Measurements from ENCODE around the gene USP7.
A peak's percentile ranks its signal among the peaks of the same experiment; 100 is the strongest.

The USP7 gene

GRCh38 chr16:8854298-8854948 is 109.3 kb downstream of the USP7 start:
- Histone ChIP-seq H3K14ac (ENCODE audit: low read length) (no peak overlapping the region), H3K27ac (replicated peaks; ENCODE audit: low read length) (no peak overlapping the region), H3K9me3 (replicated peaks in 1 of 2; ENCODE audit: control insufficient read depth in 2 of 2, insufficient read depth in 1 of 2, low read depth in 1 of 2, low read length in 2 of 2) (no peaks in the 10 kb centered on the region), H3K23ac (ENCODE audit: low read depth, low read length, poor library complexity) (no peak overlapping the region), H3K4me1 (ENCODE audit: control insufficient read depth in 2 of 2, insufficient read depth in 1 of 2, low read depth in 1 of 2, low read length in 2 of 2) (peaks cover 8 to 14% of the 10 kb centered on the region in 2 donors), H2BK5ac (ENCODE audit: low read length) (no peak overlapping the region), H3K79me1 (ENCODE audit: low read depth, low read length) (peaks cover 13% of the 10 kb centered on the region), H2BK120ac (ENCODE audit: low read depth, low read length) (no peak overlapping the region), H3K4ac (ENCODE audit: low read length) (no peak overlapping the region), H2BK15ac (ENCODE audit: low read length) (no peak overlapping the region), H3K9ac (ENCODE audit: low read depth, low read length, poor library complexity) (no peak overlapping the region), H3K4me2 (ENCODE audit: insufficient read depth, low read length, poor library complexity, severe bottlenecking) (no peak overlapping the region), H3K36me3 (replicated peaks in 1 of 2; ENCODE audit: control insufficient read depth in 2 of 2, insufficient read depth in 2 of 2, low read length in 2 of 2) (peaks cover 61 to 94% of the 10 kb centered on the region in 2 donors), H2BK12ac (ENCODE audit: low read length) (no peak overlapping the region), H2AK5ac (ENCODE audit: low read depth, low read length) (no peak overlapping the region), H2AFZ (ENCODE audit: low read length) (no peak overlapping the region), H3K18ac (ENCODE audit: low read length) (no peak overlapping the region), H3K27me3 (ENCODE audit: control insufficient read depth in 3 of 3, insufficient read depth in 3 of 3, low read depth in 1 of 3, low read length in 3 of 3) (peaks cover 0 to 2% (median 0%) of the 10 kb centered on the region in 3 experiments), H4K91ac (ENCODE audit: low read depth, low read length, poor library complexity) (no peak overlapping the region), H4K8ac (ENCODE audit: low read depth, low read length) (no peak overlapping the region), H3K4me3 (ENCODE audit: low read length in 2 of 2) (no peak overlapping the region)
- no peak for DNase-seq (ENCODE audit: low spot score)
- WGBS, 2 donors (ENCODE audit: extremely low coverage in 2 of 2, insufficient read length in 2 of 2, insufficient replicate concordance in 1 of 2): no CpG with 5 or more reads among the region's 9 CpGs

GRCh38 chr16:8853611-8854010 is 110.1 kb downstream of the USP7 start:
- Histone ChIP-seq H3K18ac (ENCODE audit: low read length) (no peak overlapping the region), H3K14ac (ENCODE audit: low read length) (no peak overlapping the region), H2BK12ac (ENCODE audit: low read length) (no peak overlapping the region), H3K23ac (ENCODE audit: low read depth, low read length, poor library complexity) (no peak overlapping the region), H3K9ac (ENCODE audit: low read depth, low read length, poor library complexity) (no peak overlapping the region), H2BK15ac (ENCODE audit: low read length) (no peak overlapping the region), H2AFZ (ENCODE audit: low read length) (no peak overlapping the region), H3K9me3 (replicated peaks in 1 of 2; ENCODE audit: control insufficient read depth in 2 of 2, insufficient read depth in 1 of 2, low read depth in 1 of 2, low read length in 2 of 2) (no peaks in the 10 kb centered on the region), H3K27me3 (ENCODE audit: control insufficient read depth in 3 of 3, insufficient read depth in 3 of 3, low read depth in 1 of 3, low read length in 3 of 3) (peaks cover 0 to 2% (median 0%) of the 10 kb centered on the region in 3 experiments), H2AK5ac (ENCODE audit: low read depth, low read length) (no peak overlapping the region), H3K4me1 (ENCODE audit: control insufficient read depth in 2 of 2, insufficient read depth in 1 of 2, low read depth in 1 of 2, low read length in 2 of 2) (peaks cover 8 to 14% of the 10 kb centered on the region in 2 donors), H3K4me2 (ENCODE audit: insufficient read depth, low read length, poor library complexity, severe bottlenecking) (no peak overlapping the region), H2BK5ac (ENCODE audit: low read length) (no peak overlapping the region), H3K4ac (ENCODE audit: low read length) (no peak overlapping the region), H3K27ac (replicated peaks; ENCODE audit: low read length) (peak overlapping the region; percentile 11), H3K79me1 (ENCODE audit: low read depth, low read length) (peaks cover 6% of the 10 kb centered on the region), H3K36me3 (replicated peaks in 1 of 2; ENCODE audit: control insufficient read depth in 2 of 2, insufficient read depth in 2 of 2, low read length in 2 of 2) (peaks cover 57 to 94% of the 10 kb centered on the region in 2 donors), H4K8ac (ENCODE audit: low read depth, low read length) (no peak overlapping the region), H3K4me3 (ENCODE audit: low read length in 2 of 2) (no peak overlapping the region), H2BK120ac (ENCODE audit: low read depth, low read length) (no peak overlapping the region), H4K91ac (ENCODE audit: low read depth, low read length, poor library complexity) (no peak overlapping the region)
- no peak for DNase-seq (ENCODE audit: low spot score)
- no CpG with 5 or more reads among the region's 7 CpGs for WGBS, 2 donors (ENCODE audit: extremely low coverage in 2 of 2, insufficient read length in 2 of 2, insufficient replicate concordance in 1 of 2)

- WGBS, 2 donors (ENCODE audit: extremely low coverage in 2 of 2, insufficient read length in 2 of 2, insufficient replicate concordance in 1 of 2): no CpG with 5 or more reads among the region's 7 CpGs
- H3K4ac ChIP-seq (ENCODE audit: low read length): no peak overlapping the region
- no peak for DNase-seq (ENCODE audit: low spot score)
- peaks cover 0 to 2% (median 0%) of the 10 kb centered on the region in 3 experiments for H3K27me3 ChIP-seq (ENCODE audit: control insufficient read depth in 3 of 3, insufficient read depth in 3 of 3, low read depth in 1 of 3, low read length in 3 of 3)
- no peak overlapping the region for H3K14ac ChIP-seq (ENCODE audit: low read length)
- H3K4me3 ChIP-seq (ENCODE audit: low read length in 2 of 2): no peak overlapping the region
- peaks cover 54 to 94% of the 10 kb centered on the region in 2 donors for H3K36me3 ChIP-seq (replicated peaks in 1 of 2; ENCODE audit: control insufficient read depth in 2 of 2, insufficient read depth in 2 of 2, low read length in 2 of 2)
- H4K91ac ChIP-seq (ENCODE audit: low read depth, low read length, poor library complexity): no peak overlapping the region
- no peak overlapping the region for H4K8ac ChIP-seq (ENCODE audit: low read depth, low read length)
- no peak overlapping the region for H3K23ac ChIP-seq (ENCODE audit: low read depth, low read length, poor library complexity)
- no peak overlapping the region for H2BK120ac ChIP-seq (ENCODE audit: low read depth, low read length)
- no peak overlapping the region for H2AFZ ChIP-seq (ENCODE audit: low read length)
- no peak overlapping the region for H2BK15ac ChIP-seq (ENCODE audit: low read length)
- no peak overlapping the region for H2BK12ac ChIP-seq (ENCODE audit: low read length)
- no peak overlapping the region for H3K18ac ChIP-seq (ENCODE audit: low read length)
- H2AK5ac ChIP-seq (ENCODE audit: low read depth, low read length): no peak overlapping the region
- peaks cover 4% of the 10 kb centered on the region for H3K79me1 ChIP-seq (ENCODE audit: low read depth, low read length)
- peak overlapping the region; percentile 11 for H3K27ac ChIP-seq (replicated peaks; ENCODE audit: low read length)
- no peaks in the 10 kb centered on the region for H3K9me3 ChIP-seq (replicated peaks in 1 of 2; ENCODE audit: control insufficient read depth in 2 of 2, insufficient read depth in 1 of 2, low read depth in 1 of 2, low read length in 2 of 2)
- no peak overlapping the region for H2BK5ac ChIP-seq (ENCODE audit: low read length)
- H3K4me2 ChIP-seq (ENCODE audit: insufficient read depth, low read length, poor library complexity, severe bottlenecking): no peak overlapping the region
- H3K4me1 ChIP-seq (ENCODE audit: control insufficient read depth in 2 of 2, insufficient read depth in 1 of 2, low read depth in 1 of 2, low read length in 2 of 2): peaks cover 9 to 14% of the 10 kb centered on the region in 2 donors
- H3K9ac ChIP-seq (ENCODE audit: low read depth, low read length, poor library complexity): no peak overlapping the region
Measured at GRCh38 chr16:8853150-8853549, 110.6 kb downstream of the USP7 start.

- peaks cover 10 to 14% of the 10 kb centered on the region in 2 donors for H3K4me1 ChIP-seq (ENCODE audit: control insufficient read depth in 2 of 2, insufficient read depth in 1 of 2, low read depth in 1 of 2, low read length in 2 of 2)
- H3K14ac ChIP-seq (ENCODE audit: low read length): no peak overlapping the region
- H3K23ac ChIP-seq (ENCODE audit: low read depth, low read length, poor library complexity): no peak overlapping the region
- DNase-seq (ENCODE audit: low spot score): no peak
- H2BK12ac ChIP-seq (ENCODE audit: low read length): no peak overlapping the region
- no peak overlapping the region for H3K4me3 ChIP-seq (ENCODE audit: low read length in 2 of 2)
- H3K27me3 ChIP-seq (ENCODE audit: control insufficient read depth in 3 of 3, insufficient read depth in 3 of 3, low read depth in 1 of 3, low read length in 3 of 3): no peaks in the 10 kb centered on the region
- H3K4me2 ChIP-seq (ENCODE audit: insufficient read depth, low read length, poor library complexity, severe bottlenecking): no peak overlapping the region
- H2BK120ac ChIP-seq (ENCODE audit: low read depth, low read length): no peak overlapping the region
- no peak overlapping the region for H3K18ac ChIP-seq (ENCODE audit: low read length)
- H2BK15ac ChIP-seq (ENCODE audit: low read length): no peak overlapping the region
- no CpG with 5 or more reads among the region's 8 CpGs for WGBS, 2 donors (ENCODE audit: extremely low coverage in 2 of 2, insufficient read length in 2 of 2, insufficient replicate concordance in 1 of 2)
- no peak overlapping the region for H2AK5ac ChIP-seq (ENCODE audit: low read depth, low read length)
- H3K9ac ChIP-seq (ENCODE audit: low read depth, low read length, poor library complexity): no peak overlapping the region
- peaks cover 54 to 96% of the 10 kb centered on the region in 2 donors for H3K36me3 ChIP-seq (replicated peaks in 1 of 2; ENCODE audit: control insufficient read depth in 2 of 2, insufficient read depth in 2 of 2, low read length in 2 of 2)
- no peak overlapping the region for H4K91ac ChIP-seq (ENCODE audit: low read depth, low read length, poor library complexity)
- H2AFZ ChIP-seq (ENCODE audit: low read length): no peak overlapping the region
- H4K8ac ChIP-seq (ENCODE audit: low read depth, low read length): no peak overlapping the region
- H3K27ac ChIP-seq (replicated peaks; ENCODE audit: low read length): no peak overlapping the region
- H3K79me1 ChIP-seq (ENCODE audit: low read depth, low read length): peaks cover 6% of the 10 kb centered on the region
- no peaks in the 10 kb centered on the region for H3K9me3 ChIP-seq (replicated peaks in 1 of 2; ENCODE audit: control insufficient read depth in 2 of 2, insufficient read depth in 1 of 2, low read depth in 1 of 2, low read length in 2 of 2)
- no peak overlapping the region for H2BK5ac ChIP-seq (ENCODE audit: low read length)
- no peak overlapping the region for H3K4ac ChIP-seq (ENCODE audit: low read length)
Measured at GRCh38 chr16:8852534-8852933, 111.2 kb downstream of the USP7 start.
